ENCODE data around the gene DTNB.

DNA sequence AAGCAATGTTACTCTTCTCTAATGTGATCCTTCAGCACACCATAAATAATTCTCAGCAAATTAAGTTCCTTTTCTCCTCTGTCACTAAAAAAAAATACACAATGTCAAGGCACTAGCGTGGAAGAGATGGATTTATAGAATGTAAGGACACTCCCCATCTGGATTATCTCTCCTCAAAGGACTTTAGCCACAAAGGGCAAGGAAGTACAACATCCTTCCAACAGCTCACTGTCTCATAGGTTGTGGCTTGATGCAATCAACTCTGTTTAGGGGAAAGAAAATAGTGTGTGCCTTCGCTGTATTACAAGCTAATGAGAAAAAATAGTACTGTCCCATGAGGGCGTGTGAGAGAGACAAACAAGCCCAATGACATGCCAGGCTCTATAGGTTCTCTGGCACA lies 202.6 kb downstream of the DTNB start:
- no peak for TF ChIP-seq CTCF (IDR thresholded peaks at IDR 0.05)
- no peak for TF ChIP-seq POLR2A (IDR thresholded peaks at IDR 0.05)

All from gastroesophageal sphincter (tissue), 3 donors.